HepG2 (cell line): Measurements from ENCODE around the gene ZMIZ1. TPM values are rescaled to one million over a fixed set of nuclear protein-coding genes. Genes with fewer than 3 reads are reported as not detected.
A peak's percentile ranks its signal among the peaks of the same experiment; 100 is the strongest.

ENCODE experiments used
- ATAC-seq: fragments of 200-7000 bp; cut with Tn5 transposase; 3 replicates; pipeline ENCODE4 v1.9.1; 2020; ENCODE audit warnings: mild to moderate bottlenecking, moderate library complexity
- BruUV-seq: library from RNA; stranded (reverse); fragments of 400-500 nt; replicated peaks from 2 replicates; lab custom pipeline; 2021; lab: Mats Ljungman, UMichigan
- CTCF ChIA-PET: fragments of 300-600 bp; formaldehyde crosslinking; extraction: SDS; loops from one replicate; lab custom pipeline; 2021; ENCODE audit warnings: low total read pairs, inconsistent platforms, low intra/inter-chr PET ratio; lab: Yijun Ruan, JAX
- POLR2A ChIA-PET: fragments of 350-600 bp; sonication (Branson Sonifier 250); formaldehyde crosslinking; loops from one replicate; lab custom pipeline; 2020; ENCODE audit warnings: antibody characterized with exemption, inconsistent platforms; lab: Yijun Ruan, JAX
- DNase-seq: peaks from one replicate; pipeline ENCODE4 v3.0.0-alpha.2; 2015; ENCODE audit warnings: low spot score
- FAIRE-seq: peaks from 3 replicates; lab custom pipeline; 2011; peaks lifted over from hg19 to GRCh38; lab: Jason Lieb, UNC
- H2AFZ ChIP-seq: one replicate; pipeline ENCODE4 v1.6.1; 2011; ENCODE audit warnings: low read length, inconsistent platforms
- H3K27ac ChIP-seq: fragments of 300-600 bp; 3 replicates; pipeline ENCODE4 v1.8.0; 2011; ENCODE audit warnings: mixed run types, mild to moderate bottlenecking, mixed read lengths, low read length, inconsistent platforms; ENCODE audit not compliant: insufficient read depth; ENCODE audit errors: extremely low read length
- H3K27me3 ChIP-seq, 2 experiments: fragments of 200-600 bp in 1 of 2; 2 replicates in 1 of 2; 3 replicates in 1 of 2; pipeline versions ENCODE4 v1.6.0 to v1.8.0; 2011; ENCODE audit warnings: low read length in 2 of 2, mild to moderate bottlenecking in 2 of 2, moderate library complexity in 2 of 2, inconsistent platforms in 1 of 2; ENCODE audit not compliant: insufficient read depth in 2 of 2, control insufficient read depth in 1 of 2
- H3K36me3 ChIP-seq, 2 experiments: fragments of 200-600 bp in 1 of 2; replicated peaks in 1 of 2; 2 replicates in 1 of 2; 3 replicates in 1 of 2; pipeline versions ENCODE4 v1.5.1 to v1.8.0; 2011; ENCODE audit warnings: low read length in 2 of 2, inconsistent platforms in 1 of 2; ENCODE audit not compliant: insufficient read depth in 2 of 2, control insufficient read depth in 1 of 2
- H3K4me1 ChIP-seq: 2 replicates; pipeline ENCODE4 v1.5.1; 2012; ENCODE audit warnings: low read length, inconsistent platforms; ENCODE audit not compliant: insufficient read depth
- H3K4me2 ChIP-seq: 2 replicates; pipeline ENCODE4 v1.6.0; 2011; ENCODE audit warnings: low read depth, low read length, inconsistent platforms
- H3K4me3 ChIP-seq, 3 experiments: fragments of 200-600 bp in 1 of 3; sonication (generic), shearing (Covaris generic) in 1 of 3; replicated peaks in 1 of 3; 2 replicates each; pipeline ENCODE4 v1.5.1; 2011 to 2016; ENCODE audit warnings: low read length in 3 of 3, inconsistent platforms in 2 of 3, low read depth in 2 of 3, mild to moderate bottlenecking in 2 of 3, control low read depth in 1 of 3, mixed read lengths in 1 of 3; ENCODE audit not compliant: insufficient read depth in 1 of 3
- H3K79me2 ChIP-seq: one replicate; pipeline ENCODE4 v1.6.1; 2011; ENCODE audit warnings: low read length, inconsistent platforms; ENCODE audit not compliant: insufficient read depth
- H3K9ac ChIP-seq: 2 replicates; pipeline ENCODE4 v1.6.0; 2011; ENCODE audit warnings: mild to moderate bottlenecking, low read depth, low read length, inconsistent platforms; ENCODE audit not compliant: insufficient read depth
- H3K9me3 ChIP-seq: 2 replicates; pipeline ENCODE4 v1.5.1; 2012; ENCODE audit warnings: mild to moderate bottlenecking, low read length
- H4K20me1 ChIP-seq: 2 replicates; pipeline ENCODE4 v1.6.0; 2011; ENCODE audit warnings: inconsistent platforms, mild to moderate bottlenecking, low read length, moderate library complexity; ENCODE audit not compliant: insufficient read depth
- AGO2 ChIP-seq: fragments of 200-400 bp; formaldehyde crosslinking; optimal IDR thresholded peaks from 2 replicates; pipeline ENCODE3; 2017; ENCODE audit warnings: mild to moderate bottlenecking, low read depth, low read length, moderate library complexity
- ERF ChIP-seq: IDR thresholded peaks from 2 replicates; pipeline ENCODE4 v1.6.1; 2018; ENCODE audit warnings: missing biosample characterization, missing genetic modification reagents
- NFYB ChIP-seq: sonication (generic); formaldehyde crosslinking; IDR thresholded peaks from 2 replicates; pipeline ENCODE4 v1.4.0; 2020; ENCODE audit warnings: missing genetic modification reagents
- RBM22 ChIP-seq: fragments of 200-400 bp; formaldehyde crosslinking; optimal IDR thresholded peaks from 2 replicates; pipeline ENCODE3; 2017; ENCODE audit warnings: mild to moderate bottlenecking, low read length, moderate library complexity
- ZFP62 ChIP-seq: sonication (generic); formaldehyde crosslinking; IDR thresholded peaks from 2 replicates; pipeline ENCODE4 v1.4.0; 2020; ENCODE audit warnings: missing genetic modification reagents
- ZNF354B ChIP-seq: sonication (generic); formaldehyde crosslinking; IDR thresholded peaks from 2 replicates; pipeline ENCODE4 v1.8.0; 2022; ENCODE audit warnings: mild to moderate bottlenecking, missing genetic modification reagents
- WGBS: methylation state at CpG from one replicate; pipeline ENCODE4 v1.1.6; 2017; ENCODE audit warnings: low lambda C conversion rate; 5-methylcytosine and 5-hydroxymethylcytosine counted together
- in situ Hi-C: cut with HindIII; loops from 2 replicates; pipeline ENCODE4 v1.10.0; 2017; ENCODE audit warnings: low pct_unique_long_range_greater_than_20kb; ENCODE audit not compliant: extremely low pct_ligation_motif_present
- intact Hi-C: fragments of 100-400 bp; cut with micrococcal nuclease; formaldehyde crosslinking; loops from one replicate; pipeline ENCODE4 v1.10.0; 2022; ENCODE audit not compliant: unreplicated experiment
- polyA plus RNA-seq, 8 experiments: library from polyadenylated mRNA; depleted of rRNA in 3 of 8; stranded (reverse) in 7 of 8; unstranded in 1 of 8; fragments of >200 nt; fragmentation: Illumina TruSeq in 4 of 8; extraction: Trizol in 4 of 8; gene quantifications; 2 replicates each; pipeline versions ENCODE4 v1.2.1 to v1.2.3, GENCODE V29; 2011 to 2016; ENCODE audit warnings: low read depth in 4 of 8, missing spikeins in 1 of 8, mixed read lengths in 1 of 8; ENCODE audit not compliant: insufficient read depth in 1 of 8
- total RNA-seq, 5 experiments: library from RNA; depleted of rRNA; stranded (reverse); fragments of >200 nt; fragmentation: Illumina TruSeq; extraction: Trizol; gene quantifications; 2 replicates each; pipeline ENCODE4 v1.2.3, GENCODE V29; 2016; ENCODE audit warnings: low read depth in 1 of 5

ZMIZ1 gene
- total and polyA plus RNA-seq, 2 of the 13 experiments (the other 11 are each of a cell fraction or from before 2014, with no cell fraction given) = 5.3 to 10.2 TPM

DNA sequence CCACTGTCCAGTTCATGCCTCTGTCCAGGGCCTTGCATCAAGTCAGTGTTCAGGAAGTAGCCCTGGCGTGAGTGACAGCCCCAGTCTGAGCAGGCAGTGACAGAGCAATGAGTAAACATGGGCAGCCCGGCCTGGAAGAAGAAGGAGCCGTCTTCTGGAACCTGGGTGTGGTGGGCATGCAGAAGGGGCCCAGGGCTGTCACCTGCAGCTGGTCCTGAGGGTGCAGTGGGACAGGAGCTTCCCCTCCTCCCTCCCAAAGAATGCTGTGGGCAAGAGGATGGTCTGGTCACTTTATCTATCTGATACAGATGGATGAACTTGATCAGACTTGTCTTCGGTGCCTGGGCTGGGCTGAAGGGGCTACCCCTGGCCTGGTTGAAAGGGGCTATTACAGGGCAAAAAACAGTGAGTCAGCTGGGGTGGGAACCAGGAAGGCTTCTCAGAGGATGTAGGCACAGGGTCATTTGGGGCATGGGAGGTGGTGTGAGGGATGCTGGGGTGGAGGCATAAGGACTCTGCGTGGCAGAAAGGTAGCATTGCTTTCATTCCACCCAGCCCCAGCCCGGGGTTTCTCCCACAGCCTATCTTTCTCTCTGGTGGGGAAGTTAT, 235.8 kb downstream of the ZMIZ1 start:
- Histone ChIP-seq H3K36me3 (peaks cover 64 to 93% of the 10 kb centered on the region in 2 experiments), H3K4me3 (no peak overlapping the region), H3K9ac (no peak overlapping the region), H3K4me1 (peaks cover 6% of the 10 kb centered on the region; the same call in 1 of the 2 replicates), H4K20me1 (no peaks in the 10 kb centered on the region; the same call in 1 of the 2 replicates), H3K27ac (no peak overlapping the region), H3K4me2 (no peak overlapping the region), H3K27me3 (no peaks in the 10 kb centered on the region), H3K9me3 (no peaks in the 10 kb centered on the region), H3K79me2 (no peaks in the 10 kb centered on the region), H2AFZ (no peak overlapping the region)
- BruUV-seq = no TSS peak
- POLR2A ChIA-PET = no interaction called here
- no peak for FAIRE-seq
- WGBS = 100% methylated on average over 3 of the region's 6 CpGs
- DNase-seq = no peak
- in situ Hi-C loops (no loop called here), intact Hi-C loops (no loop called here)
- no peak for TF ChIP-seq ZFP62 (CRISPR knock-in tag)
- TF ChIP-seq ERF (CRISPR knock-in tag) = no peak
- peak; percentile 59 for TF ChIP-seq RBM22
- no peak for TF ChIP-seq NFYB (CRISPR knock-in tag)
- no peak for ATAC-seq
- CTCF ChIA-PET = no interaction called here

DNA sequence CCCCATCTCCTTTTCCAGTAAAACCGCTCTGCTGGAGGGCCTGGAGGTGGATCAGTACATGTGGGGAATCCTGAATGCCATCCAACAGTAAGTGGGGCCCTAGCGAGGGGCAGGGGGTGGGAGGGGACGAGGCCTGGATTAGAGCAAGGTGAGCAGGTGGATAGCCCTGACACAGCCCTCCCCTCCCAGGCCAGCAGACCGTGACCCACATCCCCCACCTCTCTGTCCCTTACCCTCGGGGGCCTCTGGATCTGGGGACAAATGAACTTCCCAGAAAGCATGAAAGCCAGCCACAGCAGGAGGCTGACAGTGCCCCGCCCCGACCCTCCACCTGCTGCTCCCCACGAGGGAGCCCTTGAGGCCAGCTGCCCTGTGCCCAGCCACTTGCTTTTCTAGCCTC, 236.7 kb downstream of the ZMIZ1 start:
- TF ChIP-seq AGO2 = peak; percentile 9
- TF ChIP-seq ZNF354B (CRISPR knock-in tag) = no peak
- Histone ChIP-seq H3K27ac (no peak overlapping the region), H3K4me2 (no peak overlapping the region), H3K27me3 (no peaks in the 10 kb centered on the region), H4K20me1 (no peaks in the 10 kb centered on the region; the same call in 1 of the 2 replicates), H3K79me2 (no peaks in the 10 kb centered on the region), H3K4me1 (peaks cover 6% of the 10 kb centered on the region; the same call in 1 of the 2 replicates), H3K36me3 (peaks cover 56 to 86% of the 10 kb centered on the region in 2 experiments), H2AFZ (no peak overlapping the region), H3K9ac (no peak overlapping the region), H3K4me3 (no peak overlapping the region), H3K9me3 (no peaks in the 10 kb centered on the region)
- WGBS = 100% methylated on average over 4 of the region's 8 CpGs
- intact Hi-C loops (no loop called here), in situ Hi-C loops (no loop called here)
- no peak for ATAC-seq
- no TSS peak for BruUV-seq
- FAIRE-seq = no peak
- DNase-seq = no peak
- POLR2A ChIA-PET = no interaction called here
- CTCF ChIA-PET = no interaction called here
